K562 treated with DMSO at 1 percent for 24 hours (cell line): ENCODE data around the gene SIGLECL1. TPM values are rescaled to one million over a fixed set of nuclear protein-coding genes. Genes with fewer than 3 reads are reported as not detected.

Source experiments
- total RNA-seq: library from RNA; unstranded; fragments of 300-600 nt; gene quantifications from 2 replicates; pipeline ENCODE4 v1.2.3, GENCODE V29; 2022; ENCODE audit warnings: low read depth; ENCODE audit not compliant: insufficient read depth

The SIGLECL1 gene
- not detected in 2 replicates for total RNA-seq

DNA sequence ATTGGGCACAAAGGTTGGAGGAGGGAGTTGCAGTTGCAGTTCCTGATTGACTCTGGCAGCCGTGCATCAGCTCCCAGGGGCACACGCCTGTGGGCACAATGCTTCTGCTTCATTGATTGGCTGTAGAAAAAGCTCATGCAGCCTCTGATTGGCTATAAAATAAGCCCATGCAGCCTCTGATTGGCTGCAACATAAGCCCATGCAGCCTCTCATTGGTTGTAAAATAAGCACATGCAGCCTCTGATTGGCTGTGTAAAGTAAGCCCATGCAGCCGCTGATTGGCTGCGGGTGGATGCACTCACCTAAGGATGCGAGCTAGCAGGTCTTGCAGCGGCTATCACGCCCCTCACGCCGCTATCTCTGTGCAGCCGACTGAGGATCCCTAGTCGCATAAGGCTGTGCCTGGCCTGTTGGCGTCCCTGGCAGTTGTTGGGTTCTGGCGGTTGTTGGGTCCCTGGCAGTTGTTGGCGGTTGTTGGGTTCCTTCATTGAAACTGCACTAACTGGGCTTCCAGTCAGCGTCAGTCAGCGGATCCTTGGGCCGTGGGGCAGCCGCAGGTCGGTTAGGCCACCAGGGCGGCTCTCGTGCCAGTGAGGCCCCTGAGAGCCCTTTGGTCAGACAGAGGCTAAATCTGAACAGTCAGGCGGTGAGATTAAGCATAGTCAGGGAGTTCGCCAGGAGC lies at the start of gene SIGLECL1:
Gene SIGLECL1 (plus strand): TSS at position 295 of the 682 bp plus-strand sequence. CDS start 12,993 bp downstream, outside the sequence.

DNA sequence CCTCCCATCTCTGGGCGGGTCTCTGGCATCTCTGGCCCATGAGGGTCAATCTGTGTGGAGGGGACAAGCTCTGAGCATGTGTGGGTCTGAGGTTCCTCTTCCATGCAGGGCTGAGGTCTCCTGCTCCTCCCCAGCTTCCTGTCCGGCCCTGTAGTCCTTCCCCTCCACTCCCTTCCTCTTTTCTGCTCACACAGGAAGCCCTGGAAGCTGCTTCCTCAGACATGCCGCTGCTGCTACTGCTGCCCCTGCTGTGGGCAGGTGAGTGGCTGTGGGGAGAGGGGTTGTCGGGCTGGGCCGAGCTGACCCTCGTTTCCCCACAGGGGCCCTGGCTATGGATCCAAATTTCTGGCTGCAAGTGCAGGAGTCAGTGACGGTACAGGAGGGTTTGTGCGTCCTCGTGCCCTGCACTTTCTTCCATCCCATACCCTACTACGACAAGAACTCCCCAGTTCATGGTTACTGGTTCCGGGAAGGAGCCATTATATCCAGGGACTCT lies 25.9 kb upstream of the SIGLECL1 start, which contains the start of gene CD33:
Gene CD33 (plus strand): TSS at position 183 of the 496 bp plus-strand sequence. CDS start 39 bp downstream, at position 222.

DNA sequence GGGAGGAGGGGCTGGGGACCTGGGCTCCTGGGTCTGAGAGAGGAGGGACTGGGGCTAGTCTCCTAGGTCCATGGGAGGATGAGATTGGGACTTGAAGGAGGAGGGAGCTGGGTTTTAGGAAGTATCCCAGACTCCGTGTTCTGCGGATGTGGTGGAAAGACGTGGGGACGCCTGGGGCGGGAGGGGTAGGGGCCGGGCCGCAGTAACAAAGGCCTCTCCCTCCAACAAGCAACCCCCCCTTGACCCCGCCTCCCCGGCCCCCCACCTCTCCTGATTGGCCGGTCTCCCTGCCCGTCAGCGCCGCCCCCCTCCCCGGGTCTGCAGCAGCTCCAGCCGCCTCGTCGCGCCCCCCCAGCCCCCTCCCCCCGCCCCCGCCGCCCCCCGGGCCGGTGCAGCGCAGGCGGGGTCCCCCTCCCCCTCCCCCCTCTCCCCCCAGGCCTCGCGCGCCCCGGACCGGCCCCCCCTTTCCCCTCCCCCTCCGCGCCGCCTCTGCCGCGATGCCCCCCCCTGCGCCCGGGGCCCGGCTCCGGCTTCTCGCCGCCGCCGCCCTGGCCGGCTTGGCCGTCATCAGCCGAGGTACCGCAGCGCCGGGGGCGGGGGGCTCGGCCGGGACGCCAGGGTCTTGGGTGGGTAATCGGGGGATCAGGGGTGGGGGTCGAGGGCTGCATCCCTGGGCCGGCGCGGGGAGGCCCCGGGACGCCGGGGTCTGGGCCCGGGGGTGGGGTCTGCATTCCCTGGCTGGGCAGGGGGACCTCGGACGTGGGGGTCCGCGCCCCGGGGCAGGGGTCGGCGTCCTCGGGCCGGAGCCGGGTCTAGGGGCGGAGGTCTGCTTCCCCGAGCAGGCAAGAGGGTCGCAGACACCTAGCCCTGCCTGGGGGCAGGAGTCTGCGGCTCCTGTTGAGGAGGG lies 60.7 kb downstream of the SIGLECL1 start, which contains the start of gene IGLON5:
Gene IGLON5 (plus strand): TSS at position 294 of the 907 bp plus-strand sequence. CDS start 204 bp downstream, at position 498.

Other genes starting within 250 kb of the SIGLECL1 start
- gene KLK8, start 249.5 kb upstream of the SIGLECL1 start, total RNA-seq: 0.95 and 2.1 TPM in 2 replicates
- not detected in 2 replicates for gene KLK10, start 231.4 kb upstream of the SIGLECL1 start, total RNA-seq
- gene KLK11, start 224.5 kb upstream of the SIGLECL1 start, total RNA-seq: not detected in 2 replicates
- not detected in 2 replicates for gene KLK12, start 216.1 kb upstream of the SIGLECL1 start, total RNA-seq
- 2.7 and 2.9 TPM in 2 replicates for gene KLK13, start 186.0 kb upstream of the SIGLECL1 start, total RNA-seq
- gene KLK14, start 168.2 kb upstream of the SIGLECL1 start, total RNA-seq: not detected in 2 replicates
- 31.1 and 32.6 TPM in 2 replicates for gene CTU1, start 142.7 kb upstream of the SIGLECL1 start, total RNA-seq
- 0.93 and 1.1 TPM in 2 replicates for gene SIGLEC9, start 126.2 kb upstream of the SIGLECL1 start, total RNA-seq
- 0.15 TPM in 1 of 2 replicates, not detected in the other for gene SIGLEC7, start 108.8 kb upstream of the SIGLECL1 start, total RNA-seq
- gene CD33, start 26.0 kb upstream of the SIGLECL1 start, total RNA-seq: 73.3 and 79.4 TPM in 2 replicates
- gene IGLON5, start 60.6 kb downstream of the SIGLECL1 start, total RNA-seq: 0.25 TPM in 1 of 2 replicates, not detected in the other
- 11.0 and 11.2 TPM in 2 replicates for gene VSIG10L, start 91.1 kb downstream of the SIGLECL1 start, total RNA-seq
- gene ETFB, start 115.3 kb downstream of the SIGLECL1 start, total RNA-seq: 300 and 330 TPM in 2 replicates
- gene CLDND2, start 117.9 kb downstream of the SIGLECL1 start, total RNA-seq: not detected in 2 replicates
- 1.1 TPM in 1 of 2 replicates, not detected in the other for gene NKG7, start 121.6 kb downstream of the SIGLECL1 start, total RNA-seq
- gene LIM2, start 136.9 kb downstream of the SIGLECL1 start, total RNA-seq: not detected in 2 replicates
- 3.5 and 4.6 TPM in 2 replicates for gene C19orf84, start 139.5 kb downstream of the SIGLECL1 start, total RNA-seq
- gene SIGLEC10, start 166.6 kb downstream of the SIGLECL1 start, total RNA-seq: 0.34 and 1.2 TPM in 2 replicates
- gene SIGLEC8, start 207.4 kb downstream of the SIGLECL1 start, total RNA-seq: 0.27 and 0.51 TPM in 2 replicates
- not detected in 2 replicates for gene CEACAM18, start 227.5 kb downstream of the SIGLECL1 start, total RNA-seq